Kidney (tissue), 14 donors: ENCODE results near the gene TMEM198. TPM values are rescaled to one million over a fixed set of nuclear protein-coding genes. Genes with fewer than 3 reads are reported as not detected.
A peak's percentile ranks its signal among the peaks of the same experiment; 100 is the strongest.

ENCODE experiments used
- DNase-seq, 5 donors: peaks; one replicate each; pipeline ENCODE4 v3.0.0-alpha.2; 2013 to 2020
- FAIRE-seq: peaks from 2 replicates; lab custom pipeline; 2012; peaks lifted over from hg19 to GRCh38; lab: Jason Lieb, UNC
- H3K27ac ChIP-seq, 2 donors: one replicate each; pipeline ENCODE4 v1.7.0; 2013; ENCODE audit warnings: low read depth in 2 of 2, low read length in 2 of 2, inconsistent platforms in 1 of 2
- H3K27me3 ChIP-seq: one replicate; pipeline ENCODE4 v1.7.1; 2013; ENCODE audit warnings: low read length, inconsistent platforms; ENCODE audit not compliant: control insufficient read depth, insufficient read depth
- H3K36me3 ChIP-seq, 3 donors: one replicate each; pipeline versions ENCODE4 v1.7.0 to v1.7.1; 2013; ENCODE audit warnings: low read length in 3 of 3, control low read depth in 1 of 3, inconsistent platforms in 1 of 3; ENCODE audit not compliant: insufficient read depth in 3 of 3, control insufficient read depth in 2 of 3
- H3K4me1 ChIP-seq, 3 donors: one replicate each; pipeline versions ENCODE4 v1.7.0 to v1.7.1; 2013; ENCODE audit warnings: low read length in 3 of 3, inconsistent platforms in 1 of 3, low read depth in 1 of 3; ENCODE audit not compliant: control insufficient read depth in 2 of 3, insufficient read depth in 2 of 3
- H3K4me3 ChIP-seq, 3 donors: one replicate each; pipeline versions ENCODE4 v1.7.0 to v1.8.1; 2013; ENCODE audit warnings: low read length in 3 of 3, control low read depth in 1 of 3, inconsistent platforms in 1 of 3
- H3K9ac ChIP-seq, 3 donors: one replicate each; pipeline versions ENCODE4 v1.7.0 to v1.7.1; 2013; ENCODE audit warnings: low read length in 3 of 3, control low read depth in 1 of 3, inconsistent platforms in 1 of 3
- H3K9me3 ChIP-seq, 3 donors: one replicate each; pipeline versions ENCODE4 v1.7.0 to v1.7.1; 2013; ENCODE audit warnings: low read length in 3 of 3, control low read depth in 1 of 3, inconsistent platforms in 1 of 3; ENCODE audit not compliant: control insufficient read depth in 2 of 3, insufficient read depth in 1 of 3
- CTCF ChIP-seq: IDR thresholded peaks from 3 replicates; pipeline ENCODE4 v1.5.1; 2012; ENCODE audit warnings: mild to moderate bottlenecking, moderate library complexity, borderline replicate concordance; ENCODE audit not compliant: insufficient read depth; ENCODE audit errors: extremely low read depth
- intact Hi-C: fragments of 100-400 bp; cut with DNase I; formaldehyde crosslinking; loops from one replicate; pipeline ENCODE4 v1.11.1; 2022
- polyA plus RNA-seq: library from polyadenylated mRNA; stranded (reverse); fragments of 350-450 nt; fragmentation: Illumina TruSeq; extraction: RNeasy Lipid Tissue Mini Kit (QIAGEN cat#74804); gene quantifications from one replicate; pipeline ENCODE4 v1.2.3, GENCODE V29; 2014; ENCODE audit warnings: low read depth, low replicate concordance; ENCODE audit not compliant: insufficient read depth
- total RNA-seq: library from RNA; stranded (reverse); fragmentation: NEBNext Ultra II Directional; extraction: Animal tissue kit (Norgen Biotek cat#: 25700); gene quantifications from one replicate; pipeline ENCODE4 v1.2.1, GENCODE V29; 2021
- donor health status: control.
- donor health status: control.
- donor health status: control.
- donor health status: control.
- donor health status: control.
- donor health status: DM: yes; HTN: yes; CAD: no.
- donor health status: Normal renal cell carcinoma (clear cell type).

TMEM198 gene
- total and polyA plus RNA-seq, 2 donors from 2014 or later: 4.2 to 4.5 TPM

GRCh38 chr2:219560893-219561178, 17.0 kb downstream of the TMEM198 start:
- no peak for FAIRE-seq
- no peak for DNase-seq
- Histone ChIP-seq H3K9ac (no peak overlapping the region), H3K27ac (no peak overlapping the region), H3K9me3 (no peaks in the 10 kb centered on the region), H3K4me3 (no peak overlapping the region), H3K36me3 (peaks cover 5 to 12% (median 6%) of the 10 kb centered on the region in 3 donors), H3K4me1 (no peaks in the 10 kb centered on the region), H3K27me3 (no peaks in the 10 kb centered on the region)
- intact Hi-C loops: no loop called here
- no peak for TF ChIP-seq CTCF

GRCh38 chr2:219561179-219562048, 17.6 kb downstream of the TMEM198 start:
- no peak for TF ChIP-seq CTCF
- DNase-seq: peak in 3 of 5 donors; percentile 21 to 60 (median 53)
- Histone ChIP-seq H3K27ac (no peak overlapping the region), H3K4me1 (no peaks in the 10 kb centered on the region), H3K4me3 (no peak overlapping the region), H3K27me3 (no peaks in the 10 kb centered on the region), H3K9me3 (no peaks in the 10 kb centered on the region), H3K36me3 (peaks cover 6 to 12% (median 7%) of the 10 kb centered on the region in 3 donors), H3K9ac (no peak overlapping the region)
- intact Hi-C loops: no loop called here
- no peak for FAIRE-seq

GRCh38 chr2:219562049-219563020, 18.5 kb downstream of the TMEM198 start:
- Histone ChIP-seq H3K36me3 (peaks cover 6 to 12% (median 7%) of the 10 kb centered on the region in 3 donors), H3K9ac (no peak overlapping the region)
- peak in 2 of 5 donors; percentile 26 to 72 for DNase-seq

More at GRCh38 chr2:219562049-219563020, 18.5 kb downstream of the TMEM198 start:
- intact Hi-C loops: no loop called here
- H3K9me3 ChIP-seq: no peaks in the 10 kb centered on the region
- FAIRE-seq: no peak
- H3K27me3 ChIP-seq: no peaks in the 10 kb centered on the region
- H3K27ac ChIP-seq: no peak overlapping the region
- H3K4me3 ChIP-seq: no peak overlapping the region
- TF ChIP-seq CTCF: no peak
- no peaks in the 10 kb centered on the region for H3K4me1 ChIP-seq
